HUES48 (cell line): ENCODE measurements around the gene SLC35D3.
"Not testable (repeated sequence)": the region's sequence is repeated elsewhere in the genome, so short reads cannot be mapped to it uniquely, and the experiment has no call there.

Experiments used
- H3K27ac ChIP-seq: one replicate; pipeline ENCODE4 v1.7.0; 2013; ENCODE audit warnings: low read depth, low read length, inconsistent platforms
- H3K27me3 ChIP-seq: 2 replicates; pipeline ENCODE4 v1.6.1; 2013; ENCODE audit warnings: mild to moderate bottlenecking, low read length; ENCODE audit not compliant: control insufficient read depth, insufficient read depth
- H3K36me3 ChIP-seq: 2 replicates; pipeline ENCODE4 v1.6.1; 2013; ENCODE audit warnings: low read length; ENCODE audit not compliant: control insufficient read depth, insufficient read depth
- H3K4me1 ChIP-seq: 2 replicates; pipeline ENCODE4 v1.6.1; 2013; ENCODE audit warnings: mild to moderate bottlenecking, low read length; ENCODE audit not compliant: control insufficient read depth, insufficient read depth
- H3K4me3 ChIP-seq: 2 replicates; pipeline ENCODE4 v1.5.1; 2013; ENCODE audit warnings: mild to moderate bottlenecking, low read depth, low read length
- H3K9ac ChIP-seq: 2 replicates; pipeline ENCODE4 v1.6.1; 2013; ENCODE audit warnings: mild to moderate bottlenecking, low read depth, low read length, moderate library complexity
- H3K9me3 ChIP-seq: 2 replicates; pipeline ENCODE4 v1.6.1; 2013; ENCODE audit warnings: low read length; ENCODE audit not compliant: control insufficient read depth, insufficient read depth

Gene SLC35D3

DNA sequence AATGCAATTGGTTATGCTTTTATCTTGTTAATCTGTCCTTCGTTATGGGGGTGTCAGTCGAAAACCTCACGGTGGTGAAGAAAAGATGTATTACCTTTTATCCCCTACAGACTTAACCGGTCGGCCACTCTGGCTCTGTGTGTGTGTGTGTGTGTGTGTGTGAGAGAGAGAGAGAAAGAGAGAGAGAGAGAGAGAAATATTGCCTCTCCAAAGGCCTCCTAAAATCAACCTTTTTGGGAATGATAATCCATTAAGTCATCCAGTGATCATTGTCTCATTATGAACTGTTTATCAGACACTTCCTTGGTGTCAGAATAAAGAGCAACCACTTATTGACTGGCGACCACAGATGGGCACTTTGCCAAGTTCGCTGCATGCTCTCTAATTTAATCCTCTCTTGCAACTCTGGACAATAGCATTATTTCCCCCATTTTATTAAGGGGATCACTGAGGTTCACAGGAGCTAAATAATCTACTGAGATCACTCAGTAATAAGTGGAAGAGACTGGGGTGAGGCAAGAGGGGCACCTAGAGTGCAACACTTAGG lies 30.7 kb downstream of the SLC35D3 start:
- Histone ChIP-seq H3K9ac (no peak overlapping the region), H3K27me3 (no peaks in the 10 kb centered on the region), H3K9me3 (no peaks in the 10 kb centered on the region), H3K4me3 (no peak overlapping the region), H3K36me3 (no peaks in the 10 kb centered on the region), H3K4me1 (peaks cover 27% of the 10 kb centered on the region), H3K27ac (no peak overlapping the region)

DNA sequence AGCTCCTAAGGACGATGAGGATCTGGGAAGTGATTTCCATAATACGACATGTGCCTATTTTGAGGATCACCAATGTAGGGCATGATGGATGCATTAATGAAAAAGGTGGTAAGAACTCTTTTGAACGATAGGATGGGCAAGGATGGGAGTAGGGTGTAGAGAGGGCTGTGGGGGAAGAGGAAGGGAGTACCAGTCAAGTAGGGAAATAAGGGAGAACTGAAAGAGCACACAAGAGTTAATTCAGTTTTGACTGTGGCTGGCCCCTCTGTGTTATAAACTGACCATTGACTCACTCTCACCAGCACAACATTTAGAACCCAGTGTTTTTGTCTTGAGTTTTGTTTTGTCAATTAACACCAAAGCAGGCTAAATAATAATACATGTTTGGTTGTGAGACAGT lies 33.0 kb downstream of the SLC35D3 start:
- H3K9me3 ChIP-seq = no peaks in the 10 kb centered on the region
- no peak overlapping the region for H3K27ac ChIP-seq
- H3K27me3 ChIP-seq = peaks cover 5% of the 10 kb centered on the region; the same call in 1 of the 2 replicates
- no peak overlapping the region for H3K9ac ChIP-seq
- no peaks in the 10 kb centered on the region for H3K36me3 ChIP-seq
- H3K4me3 ChIP-seq = no peak overlapping the region
- H3K4me1 ChIP-seq = peaks cover 47% of the 10 kb centered on the region

DNA sequence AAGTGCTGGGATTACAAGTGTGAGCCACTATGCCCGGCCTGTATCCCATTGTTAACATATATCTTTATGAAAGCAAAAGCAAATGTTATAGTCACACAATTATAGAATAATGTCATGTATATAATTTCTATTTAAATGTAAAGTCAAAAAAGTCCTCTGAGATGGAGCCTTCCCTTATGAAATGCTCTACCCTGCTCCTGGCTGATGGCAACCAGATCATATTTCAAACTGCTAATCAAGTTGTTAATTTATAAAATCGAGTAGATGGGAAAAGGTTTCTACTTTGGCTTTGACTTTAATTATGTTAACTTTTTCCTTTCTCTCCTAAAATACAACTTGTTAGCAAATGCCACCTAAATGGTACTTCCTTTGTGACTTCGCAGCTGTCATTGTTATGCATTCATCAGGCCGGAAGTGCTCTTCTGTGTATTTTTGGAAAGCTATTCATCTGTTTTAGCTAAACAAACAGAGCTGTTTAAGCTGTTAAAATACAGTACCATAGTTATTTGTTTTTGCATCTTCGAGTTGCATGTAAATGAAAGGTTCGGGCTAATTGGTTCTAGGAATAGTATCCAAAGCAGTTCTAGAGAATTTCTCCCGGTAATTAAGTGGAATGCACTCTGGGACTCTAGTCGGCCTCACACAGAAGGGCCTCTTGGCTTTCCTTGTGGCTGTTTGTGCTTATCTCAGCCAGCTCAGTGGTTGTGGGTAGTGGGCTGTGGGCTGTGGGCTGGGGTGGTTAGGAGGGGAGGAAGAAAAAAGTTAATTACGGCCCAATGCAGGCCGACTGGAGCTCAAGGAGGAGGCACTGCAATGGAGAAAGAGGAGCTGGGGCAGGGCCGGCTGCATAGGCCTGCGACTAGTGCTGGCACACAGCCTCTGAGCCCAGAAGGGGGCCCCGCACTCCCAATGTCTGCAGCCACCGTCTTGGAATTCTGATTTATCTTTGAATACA lies 34.8 kb downstream of the SLC35D3 start:
- peak overlapping the region; percentile 97 for H3K27ac ChIP-seq
- H3K4me3 ChIP-seq = no peak overlapping the region

DNA sequence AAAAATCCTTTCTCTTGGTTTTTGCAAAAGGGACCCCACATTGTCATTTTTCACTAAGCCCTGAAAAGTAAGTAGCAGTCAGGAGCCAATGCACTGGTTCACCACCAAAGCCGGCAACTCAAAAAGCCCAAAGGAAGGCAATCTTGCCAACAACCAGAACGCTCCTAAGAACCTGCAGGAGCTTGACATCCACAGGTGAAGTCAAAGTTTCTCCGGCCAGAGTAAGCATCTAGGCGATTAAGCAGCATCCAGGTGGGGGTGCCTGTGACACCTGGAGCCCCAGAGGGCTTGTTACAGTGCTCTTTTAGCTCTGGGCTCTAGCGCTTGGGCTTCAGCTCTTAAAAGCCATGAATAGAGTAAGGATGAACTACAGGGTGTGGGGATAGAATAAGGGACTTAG lies 36.1 kb downstream of the SLC35D3 start:
- peaks cover 56% of the 10 kb centered on the region for H3K4me1 ChIP-seq

More for the DNA sequence above, 34.8 kb downstream of the SLC35D3 start:
- Histone ChIP-seq H3K27me3 (peaks cover 5% of the 10 kb centered on the region; the same call in 1 of the 2 replicates), H3K9me3 (no peaks in the 10 kb centered on the region), H3K36me3 (no peaks in the 10 kb centered on the region), H3K9ac (peak overlapping the region; percentile 32; the same call in 1 of the 2 replicates), H3K4me1 (peaks cover 51% of the 10 kb centered on the region)

DNA sequence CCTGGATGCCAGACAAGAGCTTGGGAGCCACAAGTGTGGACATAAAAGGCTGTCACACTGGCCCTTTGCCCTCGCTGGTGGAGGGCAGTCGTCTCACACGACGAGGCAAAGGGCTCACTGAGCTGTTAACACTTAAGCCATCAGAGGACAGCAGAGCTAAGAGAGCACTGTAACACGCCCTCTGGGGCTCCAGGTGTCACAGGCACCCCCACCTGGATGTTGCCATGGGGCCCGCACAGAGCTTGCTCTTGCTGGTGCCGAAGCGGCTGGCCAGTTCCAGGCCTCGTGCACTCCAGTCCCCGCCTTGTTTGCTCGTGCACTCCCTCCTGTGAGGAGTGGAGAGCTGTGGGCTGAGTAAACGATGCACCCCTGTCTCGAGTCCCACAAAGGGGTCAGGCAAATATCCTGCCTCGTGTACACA lies 37.4 kb downstream of the SLC35D3 start:
- Histone ChIP-seq H3K36me3 (no peaks in the 10 kb centered on the region), H3K4me3 (no peak overlapping the region), H3K9me3 (no peaks in the 10 kb centered on the region), H3K27ac (no peak overlapping the region), H3K27me3 (peaks cover 5% of the 10 kb centered on the region; the same call in 1 of the 2 replicates), H3K4me1 (peaks cover 56% of the 10 kb centered on the region), H3K9ac (no peak overlapping the region)

More for the DNA sequence above, 36.1 kb downstream of the SLC35D3 start:
- Histone ChIP-seq H3K9me3 (no peaks in the 10 kb centered on the region), H3K36me3 (no peaks in the 10 kb centered on the region), H3K4me3 (no peak overlapping the region), H3K27me3 (peaks cover 5% of the 10 kb centered on the region; the same call in 1 of the 2 replicates), H3K27ac (no peak overlapping the region), H3K9ac (no peak overlapping the region)

DNA sequence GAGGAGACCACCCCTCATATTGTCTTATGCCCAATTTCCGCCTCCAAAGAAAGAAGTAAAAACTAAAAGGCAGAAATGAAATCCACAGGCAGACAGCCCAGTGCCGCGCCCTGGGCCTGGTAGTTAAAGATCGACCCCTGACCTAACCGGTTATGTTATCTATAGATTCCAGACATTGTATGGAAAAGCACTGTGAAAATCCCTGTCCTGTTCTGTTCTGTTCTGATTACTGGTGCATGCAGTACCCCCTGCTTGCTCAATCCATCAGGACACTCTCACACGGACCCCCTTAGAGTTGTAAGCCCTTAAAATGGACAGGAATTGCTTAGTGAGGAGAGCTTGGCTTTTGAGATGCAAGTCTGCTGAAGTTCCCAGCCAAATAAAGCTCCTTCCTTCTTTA lies 37.8 kb downstream of the SLC35D3 start:
- H3K27me3 ChIP-seq, H3K27ac ChIP-seq, H3K9ac ChIP-seq, H3K4me3 ChIP-seq, H3K9me3 ChIP-seq, H3K36me3 ChIP-seq: not testable (repeated sequence)
- H3K4me1 ChIP-seq = peaks cover 53% of the 10 kb centered on the region

DNA sequence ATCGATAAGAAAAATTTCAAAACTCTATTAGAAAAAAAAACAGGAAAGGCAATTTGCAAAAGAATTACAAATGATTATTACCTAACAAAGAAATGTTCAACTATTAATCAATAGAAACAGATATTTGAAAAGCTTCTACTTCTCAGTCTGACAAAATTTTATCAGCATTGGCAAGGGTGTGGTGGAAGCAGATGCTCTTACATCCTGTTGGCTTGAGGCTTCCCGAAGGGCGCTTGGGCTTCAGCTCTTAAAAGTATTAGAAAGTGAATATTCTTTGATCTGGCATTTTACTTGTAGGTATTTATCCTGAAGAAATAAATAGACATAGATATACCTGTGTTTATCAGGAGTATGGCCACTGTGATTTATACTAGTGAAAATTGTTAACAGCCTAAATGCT lies 38.7 kb downstream of the SLC35D3 start:
- Histone ChIP-seq H3K27me3 (peaks cover 5% of the 10 kb centered on the region; the same call in 1 of the 2 replicates), H3K4me1 (peaks cover 45% of the 10 kb centered on the region), H3K4me3 (no peak overlapping the region), H3K36me3 (no peaks in the 10 kb centered on the region), H3K9ac (no peak overlapping the region), H3K27ac (no peak overlapping the region), H3K9me3 (no peaks in the 10 kb centered on the region)

DNA sequence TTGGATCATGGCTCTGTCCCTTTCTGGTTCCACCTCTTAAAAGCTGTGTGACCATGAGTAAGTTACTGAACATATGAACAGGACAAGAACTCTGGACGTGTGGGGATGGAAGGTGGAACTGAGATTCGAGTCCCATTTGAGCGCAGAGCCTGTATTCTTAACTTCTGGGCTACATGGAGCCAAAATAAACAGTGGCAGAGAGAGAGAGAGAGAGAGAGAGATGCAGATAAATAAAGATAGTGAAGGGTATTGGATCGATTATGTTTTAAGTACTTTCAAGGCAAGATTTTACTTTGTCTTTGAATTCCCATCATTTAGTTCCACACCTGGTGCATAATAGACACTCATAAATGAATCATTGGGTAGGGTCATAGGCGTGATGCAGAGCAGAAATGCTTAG lies 39.7 kb downstream of the SLC35D3 start:
- Histone ChIP-seq H3K27ac (no peak overlapping the region), H3K9me3 (no peaks in the 10 kb centered on the region), H3K36me3 (no peaks in the 10 kb centered on the region), H3K4me3 (no peak overlapping the region), H3K4me1 (peaks cover 34% of the 10 kb centered on the region), H3K27me3 (peaks cover 5% of the 10 kb centered on the region; the same call in 1 of the 2 replicates), H3K9ac (no peak overlapping the region)

DNA sequence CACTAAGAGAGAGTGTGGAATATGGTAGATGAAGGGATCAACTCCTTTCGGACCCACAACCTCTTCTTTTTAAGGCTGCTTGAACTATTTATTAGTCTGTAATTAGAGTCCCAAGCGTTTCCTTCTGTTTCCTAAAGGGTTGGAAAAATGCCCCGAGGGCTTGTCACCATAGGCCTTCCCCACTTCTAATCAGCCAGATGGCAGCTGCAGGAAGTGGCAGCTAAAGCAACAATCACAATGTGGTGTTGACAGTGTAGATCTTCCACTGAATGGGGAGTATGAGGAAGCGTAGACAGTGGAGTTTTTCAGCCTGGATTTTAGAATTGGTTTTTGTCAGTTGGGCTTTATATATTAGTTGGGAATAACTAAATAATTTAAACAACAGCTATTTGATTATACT lies 40.6 kb downstream of the SLC35D3 start:
- Histone ChIP-seq H3K9me3 (no peaks in the 10 kb centered on the region), H3K27ac (no peak overlapping the region), H3K27me3 (peaks cover 5% of the 10 kb centered on the region; the same call in 1 of the 2 replicates), H3K4me3 (no peak overlapping the region), H3K9ac (no peak overlapping the region), H3K4me1 (peaks cover 28% of the 10 kb centered on the region), H3K36me3 (no peaks in the 10 kb centered on the region)

DNA sequence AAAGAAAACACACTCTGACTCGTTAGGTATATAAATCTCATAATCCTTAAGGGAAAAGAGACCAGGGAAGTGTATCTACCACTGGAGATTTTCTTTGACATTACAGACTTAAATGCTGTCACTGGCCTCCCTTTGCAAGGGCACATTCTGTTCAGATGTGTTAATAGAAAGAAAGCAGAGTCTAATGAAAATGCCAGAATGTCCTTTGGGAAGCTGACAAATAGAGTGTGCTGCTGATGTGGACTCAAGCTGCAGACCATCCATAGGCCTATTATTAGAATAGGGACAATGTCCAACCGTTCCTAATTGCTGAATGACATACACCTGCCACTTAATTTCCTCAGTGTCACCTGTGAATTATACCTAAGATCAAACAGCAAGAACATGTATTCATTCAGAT lies 41.2 kb downstream of the SLC35D3 start:
- no peak overlapping the region for H3K4me3 ChIP-seq
- H3K27ac ChIP-seq = no peak overlapping the region
- no peaks in the 10 kb centered on the region for H3K9me3 ChIP-seq
- peaks cover 24% of the 10 kb centered on the region for H3K4me1 ChIP-seq
- H3K36me3 ChIP-seq = no peaks in the 10 kb centered on the region
- peaks cover 5% of the 10 kb centered on the region; the same call in 1 of the 2 replicates for H3K27me3 ChIP-seq
- no peak overlapping the region for H3K9ac ChIP-seq

DNA sequence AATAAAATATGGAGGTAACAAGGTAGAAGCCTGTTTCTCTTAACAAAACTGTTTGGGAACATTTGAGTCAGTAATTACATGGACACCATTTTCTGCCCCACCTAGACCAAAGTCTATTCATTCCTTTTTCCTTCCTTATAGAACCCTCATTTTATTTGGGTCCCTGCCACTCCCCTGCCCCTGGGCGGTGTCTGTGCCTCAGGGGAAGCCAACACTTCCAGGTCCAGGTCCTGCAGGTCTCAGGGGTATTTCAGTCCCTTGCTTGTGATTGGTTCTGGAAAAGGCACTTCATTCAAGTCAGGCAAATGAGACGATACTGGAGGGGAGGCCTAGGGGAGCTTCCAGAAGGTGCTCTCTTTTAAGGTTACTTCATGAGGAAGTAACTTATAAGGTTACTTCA lies 42.3 kb downstream of the SLC35D3 start:
- Histone ChIP-seq H3K4me3 (no peak overlapping the region), H3K4me1 (peaks cover 14% of the 10 kb centered on the region), H3K27ac (no peak overlapping the region), H3K36me3 (no peaks in the 10 kb centered on the region), H3K9ac (no peak overlapping the region), H3K9me3 (no peaks in the 10 kb centered on the region), H3K27me3 (no peaks in the 10 kb centered on the region)
